ENCODE data around the gene ADGRL4. TPM values are rescaled to one million over a fixed set of nuclear protein-coding genes. Genes with fewer than 3 reads are reported as not detected.

ADGRL4 gene
- total and polyA plus RNA-seq, 2 experiments from 2014 or later = 0.24 to 0.32 TPM

GRCh38 chr1:78958711-78959110, 47.8 kb downstream of the ADGRL4 start (continued):
- no peak for TF ChIP-seq ZNF462 (CRISPR knock-in tag; IDR thresholded peaks at IDR 0.05)
- no peak for TF ChIP-seq CREB1 (CRISPR knock-in tag; IDR thresholded peaks at IDR 0.05; ENCODE audit: low read depth)
- no peak for TF ChIP-seq EZH2phosphoT487 (IDR thresholded peaks at IDR 0.05; ENCODE audit: unreplicated experiment)
- no peak for TF ChIP-seq REST (IDR thresholded peaks at IDR 0.05; ENCODE audit: unreplicated experiment)
- TF ChIP-seq, protein P1, sequence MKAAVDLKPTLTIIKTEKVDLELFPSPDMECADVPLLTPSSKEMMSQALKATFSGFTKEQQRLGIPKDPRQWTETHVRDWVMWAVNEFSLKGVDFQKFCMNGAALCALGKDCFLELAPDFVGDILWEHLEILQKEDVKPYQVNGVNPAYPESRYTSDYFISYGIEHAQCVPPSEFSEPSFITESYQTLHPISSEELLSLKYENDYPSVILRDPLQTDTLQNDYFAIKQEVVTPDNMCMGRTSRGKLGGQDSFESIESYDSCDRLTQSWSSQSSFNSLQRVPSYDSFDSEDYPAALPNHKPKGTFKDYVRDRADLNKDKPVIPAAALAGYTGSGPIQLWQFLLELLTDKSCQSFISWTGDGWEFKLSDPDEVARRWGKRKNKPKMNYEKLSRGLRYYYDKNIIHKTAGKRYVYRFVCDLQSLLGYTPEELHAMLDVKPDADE (IDR thresholded peaks at IDR 0.05) = no peak

Data from GM23338 (cell line).